GM19372 (cell line): ENCODE data around the gene CHRD.
"Not testable (repeated sequence)": the region's sequence is repeated elsewhere in the genome, so short reads cannot be mapped to it uniquely, and the experiment has no call there.

Source experiments
- ATAC-seq: cut with Tn5 transposase; IDR thresholded peaks from one replicate; pipeline ENCODE4 v1.9.1; 2021; ENCODE audit warnings: mild to moderate bottlenecking, low read depth, moderate library complexity; ENCODE audit not compliant: unreplicated experiment

Gene CHRD

GRCh38 chr3:184409946-184410500 is 30.2 kb downstream of the CHRD start:
- ATAC-seq: no peak

- ATAC-seq: no peak
Observed at GRCh38 chr3:184414418-184415202, 34.8 kb downstream of the CHRD start.

GRCh38 chr3:184415203-184415490 is 35.3 kb downstream of the CHRD start:
- no peak for ATAC-seq

- no peak for ATAC-seq
Observed at GRCh38 chr3:184417619-184418327, 37.9 kb downstream of the CHRD start.

- no peak for ATAC-seq
Observed at GRCh38 chr3:184419171-184419570, 39.3 kb downstream of the CHRD start.

- no peak for ATAC-seq
Observed at GRCh38 chr3:184423561-184423960, 43.7 kb downstream of the CHRD start.

GRCh38 chr3:184426691-184427141 is 46.9 kb downstream of the CHRD start:
- ATAC-seq: no peak

- ATAC-seq: no peak
Observed at GRCh38 chr3:184428561-184429175, 48.8 kb downstream of the CHRD start.

GRCh38 chr3:184429786-184430185 is 49.9 kb downstream of the CHRD start:
- no peak for ATAC-seq

- ATAC-seq: no peak
Observed at GRCh38 chr3:184430940-184431339, 51.1 kb downstream of the CHRD start.

- ATAC-seq: not testable (repeated sequence)
Observed at GRCh38 chr3:184433178-184433577, 53.3 kb downstream of the CHRD start.

- ATAC-seq: no peak
Observed at GRCh38 chr3:184439096-184439495, 59.2 kb downstream of the CHRD start.
